ENCODE data around the gene FLNB.

FLNB gene

GRCh38 chr3:58088501-58088900 is 80.3 kb downstream of the FLNB start:
- H3F3A ChIP-seq (ENCODE audit: low read depth), result no peaks in the 10 kb centered on the region
- peaks cover 10% of the 10 kb centered on the region; the same call in 1 of the 2 replicates for H3K36me3 ChIP-seq (ENCODE audit: insufficient read depth, low read length)
- H3K4me1 ChIP-seq (ENCODE audit: insufficient read depth, low read length, poor library complexity, severe bottlenecking), result no peaks in the 10 kb centered on the region
- no peak overlapping the region for H3K4me2 ChIP-seq (ENCODE audit: low read depth, low read length, poor library complexity, severe bottlenecking)
- H3K9ac ChIP-seq (ENCODE audit: low read depth, low read length, poor library complexity, severe bottlenecking), result no peak overlapping the region
- no peaks in the 10 kb centered on the region for H3K9me3 ChIP-seq (ENCODE audit: insufficient read depth, low read depth, low read length)
- no peak overlapping the region for H3K4me3 ChIP-seq (ENCODE audit: low read length, poor library complexity, severe bottlenecking)
- no peaks in the 10 kb centered on the region for H3K27me3 ChIP-seq (ENCODE audit: insufficient read depth, low read length, poor library complexity, severe bottlenecking)
- no peaks in the 10 kb centered on the region for H3K79me2 ChIP-seq (ENCODE audit: insufficient read depth, low read length)
- H3K9me2 ChIP-seq (replicated peaks; ENCODE audit: low read depth, low read length), result no peaks in the 10 kb centered on the region
- TF ChIP-seq CTCF (conservative IDR thresholded peaks at IDR 0.05; ENCODE audit: low read length) (no peak), EZH2phosphoT487 (IDR thresholded peaks at IDR 0.05; ENCODE audit: borderline replicate concordance) (no peak)
- H4K20me1 ChIP-seq (ENCODE audit: insufficient read depth, low read length, poor library complexity, severe bottlenecking), result no peaks in the 10 kb centered on the region
- no peak overlapping the region for H2AFZ ChIP-seq (ENCODE audit: low read length)

GRCh38 chr3:58090351-58090750 is 82.1 kb downstream of the FLNB start:
- Histone ChIP-seq H3K4me3 (ENCODE audit: low read length, poor library complexity, severe bottlenecking) (no peak overlapping the region), H4K20me1 (ENCODE audit: insufficient read depth, low read length, poor library complexity, severe bottlenecking) (no peaks in the 10 kb centered on the region), H3F3A (ENCODE audit: low read depth) (no peaks in the 10 kb centered on the region), H3K4me1 (ENCODE audit: insufficient read depth, low read length, poor library complexity, severe bottlenecking) (no peaks in the 10 kb centered on the region), H2AFZ (ENCODE audit: low read length) (no peak overlapping the region), H3K9me3 (ENCODE audit: insufficient read depth, low read depth, low read length) (no peaks in the 10 kb centered on the region), H3K9me2 (replicated peaks; ENCODE audit: low read depth, low read length) (no peaks in the 10 kb centered on the region), H3K79me2 (ENCODE audit: insufficient read depth, low read length) (no peaks in the 10 kb centered on the region), H3K27me3 (ENCODE audit: insufficient read depth, low read length, poor library complexity, severe bottlenecking) (no peaks in the 10 kb centered on the region), H3K9ac (ENCODE audit: low read depth, low read length, poor library complexity, severe bottlenecking) (no peak overlapping the region), H3K36me3 (ENCODE audit: insufficient read depth, low read length) (peaks cover 11% of the 10 kb centered on the region; the same call in 1 of the 2 replicates), H3K4me2 (ENCODE audit: low read depth, low read length, poor library complexity, severe bottlenecking) (no peak overlapping the region)
- TF ChIP-seq EZH2phosphoT487 (IDR thresholded peaks at IDR 0.05; ENCODE audit: borderline replicate concordance) (no peak), CTCF (conservative IDR thresholded peaks at IDR 0.05; ENCODE audit: low read length) (no peak)

- H3K9ac ChIP-seq (ENCODE audit: low read depth, low read length, poor library complexity, severe bottlenecking), result no peak overlapping the region
- no peaks in the 10 kb centered on the region for H3K9me3 ChIP-seq (ENCODE audit: insufficient read depth, low read depth, low read length)
- peaks cover 31% of the 10 kb centered on the region; the same call in 1 of the 2 replicates for H3K36me3 ChIP-seq (ENCODE audit: insufficient read depth, low read length)
- H3K4me3 ChIP-seq (ENCODE audit: low read length, poor library complexity, severe bottlenecking), result no peak overlapping the region
- H3F3A ChIP-seq (ENCODE audit: low read depth), result no peaks in the 10 kb centered on the region
- no peaks in the 10 kb centered on the region for H3K4me1 ChIP-seq (ENCODE audit: insufficient read depth, low read length, poor library complexity, severe bottlenecking)
- H3K27me3 ChIP-seq (ENCODE audit: insufficient read depth, low read length, poor library complexity, severe bottlenecking), result no peaks in the 10 kb centered on the region
- H4K20me1 ChIP-seq (ENCODE audit: insufficient read depth, low read length, poor library complexity, severe bottlenecking), result no peaks in the 10 kb centered on the region
- H2AFZ ChIP-seq (ENCODE audit: low read length), result no peak overlapping the region
- no peaks in the 10 kb centered on the region for H3K79me2 ChIP-seq (ENCODE audit: insufficient read depth, low read length)
- H3K9me2 ChIP-seq (replicated peaks; ENCODE audit: low read depth, low read length), result no peaks in the 10 kb centered on the region
- H3K4me2 ChIP-seq (ENCODE audit: low read depth, low read length, poor library complexity, severe bottlenecking), result no peak overlapping the region
- TF ChIP-seq EZH2phosphoT487 (IDR thresholded peaks at IDR 0.05; ENCODE audit: borderline replicate concordance), result no peak
- TF ChIP-seq CTCF (conservative IDR thresholded peaks at IDR 0.05; ENCODE audit: low read length), result no peak
Observed at GRCh38 chr3:58092521-58092920, 84.3 kb downstream of the FLNB start.

Data from Loucy (cell line).